ENCODE measurements around the gene MOV10L1. TPM values are rescaled to one million over a fixed set of nuclear protein-coding genes. Genes with fewer than 3 reads are reported as not detected.
A peak's percentile ranks its signal among the peaks of the same experiment; 100 is the strongest.

Gene MOV10L1
- total and polyA plus RNA-seq, 12 donors = 0.16 to 0.42 (median 0.26) TPM; not detected in 8

DNA sequence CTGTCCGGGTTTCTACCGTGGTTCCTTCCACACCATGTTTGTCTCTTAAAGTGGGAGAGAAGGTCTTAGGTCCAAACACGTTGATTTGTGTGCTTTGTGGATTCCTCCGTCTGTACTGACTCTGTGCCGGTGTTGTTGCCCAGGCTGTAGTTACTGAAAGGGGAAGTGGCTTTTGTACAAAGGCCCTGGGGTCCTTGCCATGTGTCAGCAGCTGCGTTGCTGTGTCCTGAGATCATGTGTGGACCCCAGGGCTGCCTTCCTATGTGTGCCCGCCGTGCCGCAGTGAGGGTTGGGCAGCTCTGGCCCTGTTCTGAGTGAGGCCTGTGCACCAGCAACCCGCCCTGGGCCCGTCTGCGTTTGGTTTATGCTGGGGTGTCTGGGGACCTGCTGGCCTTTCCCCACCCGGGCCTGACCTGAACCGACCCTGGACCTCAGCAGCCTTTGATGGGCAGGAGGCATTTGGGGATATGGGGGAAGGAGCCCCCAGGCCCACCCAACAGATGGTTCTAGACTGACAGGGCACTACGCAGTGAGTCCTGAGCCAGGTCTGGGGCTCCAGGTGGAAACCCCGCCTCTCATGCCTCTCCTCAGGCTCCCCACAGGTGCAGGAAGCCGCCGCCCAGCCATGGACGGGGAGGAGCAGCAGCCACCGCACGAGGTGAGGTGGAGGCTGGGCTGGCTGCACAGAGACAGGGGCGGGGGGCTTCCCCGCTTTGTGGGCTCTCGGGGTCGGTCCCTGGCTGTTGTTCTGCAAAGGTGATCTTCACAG lies 102.8 kb downstream of the MOV10L1 start:
- intact Hi-C loops (cut with DNase I) = loop anchor here in 1 of 10 donors (10.0 kb wide), 1 partner anchor 268 kb away; no protein-coding TSS in a partner anchor
- DNase-seq (peak in 1 of 2 donors; percentile 23), ATAC-seq (no peak)
- H3K27ac ChIP-seq = peak overlapping the region in 6 of 10 donors; percentile 19 to 97 (median 32)
- 82 to 90% methylated on average over 25 of the region's 25 CpGs for WGBS, 2 donors
- TF ChIP-seq, protein P1, sequence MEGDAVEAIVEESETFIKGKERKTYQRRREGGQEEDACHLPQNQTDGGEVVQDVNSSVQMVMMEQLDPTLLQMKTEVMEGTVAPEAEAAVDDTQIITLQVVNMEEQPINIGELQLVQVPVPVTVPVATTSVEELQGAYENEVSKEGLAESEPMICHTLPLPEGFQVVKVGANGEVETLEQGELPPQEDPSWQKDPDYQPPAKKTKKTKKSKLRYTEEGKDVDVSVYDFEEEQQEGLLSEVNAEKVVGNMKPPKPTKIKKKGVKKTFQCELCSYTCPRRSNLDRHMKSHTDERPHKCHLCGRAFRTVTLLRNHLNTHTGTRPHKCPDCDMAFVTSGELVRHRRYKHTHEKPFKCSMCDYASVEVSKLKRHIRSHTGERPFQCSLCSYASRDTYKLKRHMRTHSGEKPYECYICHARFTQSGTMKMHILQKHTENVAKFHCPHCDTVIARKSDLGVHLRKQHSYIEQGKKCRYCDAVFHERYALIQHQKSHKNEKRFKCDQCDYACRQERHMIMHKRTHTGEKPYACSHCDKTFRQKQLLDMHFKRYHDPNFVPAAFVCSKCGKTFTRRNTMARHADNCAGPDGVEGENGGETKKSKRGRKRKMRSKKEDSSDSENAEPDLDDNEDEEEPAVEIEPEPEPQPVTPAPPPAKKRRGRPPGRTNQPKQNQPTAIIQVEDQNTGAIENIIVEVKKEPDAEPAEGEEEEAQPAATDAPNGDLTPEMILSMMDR (IDR thresholded peaks at IDR 0.05) = no peak
- H3K27me3 ChIP-seq = no peaks in the 10 kb centered on the region
- H3K4me3 ChIP-seq = peak overlapping the region in 1 of 10 donors; percentile 63
- H3K4me1 ChIP-seq = peaks cover 10 to 54% (median 31%) of the 10 kb centered on the region in 9 donors
- H3K9me3 ChIP-seq = no peaks in the 10 kb centered on the region
- peaks cover 0 to 54% (median 5%) of the 10 kb centered on the region in 9 donors for H3K36me3 ChIP-seq

- intact Hi-C loops (cut with DNase I) = loop anchor here in 1 of 10 donors (10.0 kb wide), 1 partner anchor 269 kb away; no protein-coding TSS in a partner anchor
- TF ChIP-seq, protein P1 (IDR thresholded peaks at IDR 0.05) = no peak
- ATAC-seq = no peak
Measured at GRCh38 chr22:50193621-50194020, 103.8 kb downstream of the MOV10L1 start.

GRCh38 chr22:50194037-50194805 lies 104.4 kb downstream of the MOV10L1 start:
- DNase-seq (no peak), ATAC-seq (no peak)
- TF ChIP-seq, protein P1 (IDR thresholded peaks at IDR 0.05) = no peak
- Histone ChIP-seq H3K27ac (no peak overlapping the region), H3K4me1 (peaks cover 8 to 41% (median 23%) of the 10 kb centered on the region in 9 donors), H3K9me3 (no peaks in the 10 kb centered on the region), H3K36me3 (peaks cover 0 to 65% (median 5%) of the 10 kb centered on the region in 9 donors), H3K27me3 (no peaks in the 10 kb centered on the region), H3K4me3 (no peak overlapping the region)
- 92 to 93% methylated on average over 44 of the region's 44 CpGs for WGBS, 2 donors
- intact Hi-C loops (cut with DNase I) = loop anchor here in 1 of 10 donors (10.0 kb wide), 1 partner anchor 269 kb away; no protein-coding TSS in a partner anchor

More at GRCh38 chr22:50193621-50194020, 103.8 kb downstream of the MOV10L1 start:
- DNase-seq = no peak
- no peaks in the 10 kb centered on the region for H3K9me3 ChIP-seq
- H3K4me1 ChIP-seq = peaks cover 10 to 47% (median 29%) of the 10 kb centered on the region in 9 donors
- H3K4me3 ChIP-seq = no peak overlapping the region
- H3K36me3 ChIP-seq = peaks cover 0 to 64% (median 5%) of the 10 kb centered on the region in 9 donors
- H3K27me3 ChIP-seq = no peaks in the 10 kb centered on the region
- H3K27ac ChIP-seq = no peak overlapping the region
- WGBS, 2 donors = 84 to 89% methylated on average over 8 of the region's 8 CpGs

- ATAC-seq (no peak), DNase-seq (no peak)
- Histone ChIP-seq H3K9me3 (no peaks in the 10 kb centered on the region), H3K4me3 (no peak overlapping the region), H3K4me1 (peaks cover 4 to 30% (median 14%) of the 10 kb centered on the region in 9 donors), H3K27me3 (no peaks in the 10 kb centered on the region), H3K36me3 (peaks cover 0 to 68% (median 5%) of the 10 kb centered on the region in 9 donors), H3K27ac (no peak overlapping the region)
- WGBS, 2 donors = 85 to 92% methylated on average over 18 of the region's 18 CpGs
- TF ChIP-seq, protein P1 (IDR thresholded peaks at IDR 0.05) = no peak
- intact Hi-C loops (cut with DNase I) = loop anchor here in 1 of 10 donors (10.0 kb wide), 1 partner anchor 271 kb away; no protein-coding TSS in a partner anchor
Measured at GRCh38 chr22:50196256-50196655, 106.5 kb downstream of the MOV10L1 start.

Data from heart right ventricle (tissue), 16 donors.